ENCODE data around the gene FAM3A.

Gene FAM3A

DNA sequence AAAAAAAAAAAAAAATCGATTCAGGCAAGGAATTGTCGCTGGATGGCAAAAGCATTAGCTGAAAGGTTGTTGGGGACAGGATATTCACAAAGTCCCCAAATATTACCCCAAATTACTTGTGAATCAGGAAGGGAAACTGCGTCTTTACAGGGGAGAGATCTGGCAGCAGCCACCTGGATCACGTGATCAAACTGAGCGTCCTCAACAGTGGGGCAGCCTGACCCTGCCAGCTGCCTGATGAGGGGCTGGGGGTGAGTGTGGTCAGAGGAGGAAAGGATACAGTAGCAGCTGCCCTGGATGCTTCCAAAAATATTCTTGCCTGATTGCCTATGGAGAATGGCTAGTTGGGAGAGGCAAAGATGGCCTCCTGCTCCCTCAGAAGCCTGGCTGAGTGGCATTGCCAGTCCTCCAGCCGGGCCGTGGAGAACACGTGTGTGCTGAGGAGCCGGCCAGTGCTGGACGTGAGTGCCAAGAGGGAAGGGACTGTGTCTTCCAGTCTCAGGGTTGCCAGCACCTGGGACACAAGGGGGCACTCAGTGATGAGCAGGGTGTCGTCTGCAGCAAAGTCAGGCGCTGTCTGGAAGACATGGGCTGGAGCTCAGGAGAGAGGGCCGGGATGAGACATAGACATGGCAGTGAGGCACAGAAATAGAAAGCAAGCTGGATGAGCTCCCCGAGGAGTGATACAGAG is 34.0 kb downstream of the FAM3A start:
- H3K4me1 ChIP-seq (ENCODE audit: control insufficient read depth, insufficient read depth, low read length) = peaks cover 5% of the 10 kb centered on the region
- H3K27ac ChIP-seq (ENCODE audit: insufficient read depth, low read depth, low read length, poor library complexity, severe bottlenecking) = no peak overlapping the region
- WGBS, 2 experiments = 85 to 87% methylated on average over 14 of the region's 14 CpGs
- H3K27me3 ChIP-seq (ENCODE audit: control insufficient read depth, insufficient read depth, low read length, poor library complexity, severe bottlenecking) = peaks cover 4% of the 10 kb centered on the region
- no peaks in the 10 kb centered on the region for H3K36me3 ChIP-seq (ENCODE audit: control insufficient read depth, insufficient read depth, low read length)
- H3K9me3 ChIP-seq (ENCODE audit: control insufficient read depth, low read length) = no peaks in the 10 kb centered on the region
- H3K4me3 ChIP-seq (ENCODE audit: insufficient read depth, low read depth, low read length) = no peak overlapping the region

DNA sequence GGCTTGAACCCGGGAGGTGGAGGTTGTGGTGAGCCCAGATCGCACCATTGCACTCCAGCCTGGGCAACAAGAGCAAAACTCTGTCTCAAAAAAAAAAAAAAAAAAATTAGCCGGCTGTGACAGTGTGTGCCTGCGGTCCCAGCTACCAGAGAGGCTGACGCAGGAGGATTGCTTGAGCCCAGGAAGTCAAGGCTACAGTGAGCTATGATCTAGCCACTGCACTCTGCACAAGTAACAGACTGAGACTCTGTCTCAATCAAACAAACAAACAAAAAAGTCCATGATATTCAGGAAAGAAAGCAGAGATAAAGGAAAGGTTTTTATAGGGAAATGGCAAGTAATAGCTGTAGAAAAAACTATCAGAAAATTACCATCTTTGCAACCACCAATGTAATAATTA is 34.8 kb downstream of the FAM3A start:
- H3K36me3 ChIP-seq (ENCODE audit: control insufficient read depth, insufficient read depth, low read length) = no peaks in the 10 kb centered on the region
- peaks cover 5% of the 10 kb centered on the region for H3K4me1 ChIP-seq (ENCODE audit: control insufficient read depth, insufficient read depth, low read length)
- H3K27ac ChIP-seq (ENCODE audit: insufficient read depth, low read depth, low read length, poor library complexity, severe bottlenecking) = no peak overlapping the region
- no peaks in the 10 kb centered on the region for H3K9me3 ChIP-seq (ENCODE audit: control insufficient read depth, low read length)
- peaks cover 4% of the 10 kb centered on the region for H3K27me3 ChIP-seq (ENCODE audit: control insufficient read depth, insufficient read depth, low read length, poor library complexity, severe bottlenecking)
- H3K4me3 ChIP-seq (ENCODE audit: insufficient read depth, low read depth, low read length) = no peak overlapping the region
- WGBS, 2 experiments = 92% methylated on average over 3 to 4 of the region's 5 CpGs

DNA sequence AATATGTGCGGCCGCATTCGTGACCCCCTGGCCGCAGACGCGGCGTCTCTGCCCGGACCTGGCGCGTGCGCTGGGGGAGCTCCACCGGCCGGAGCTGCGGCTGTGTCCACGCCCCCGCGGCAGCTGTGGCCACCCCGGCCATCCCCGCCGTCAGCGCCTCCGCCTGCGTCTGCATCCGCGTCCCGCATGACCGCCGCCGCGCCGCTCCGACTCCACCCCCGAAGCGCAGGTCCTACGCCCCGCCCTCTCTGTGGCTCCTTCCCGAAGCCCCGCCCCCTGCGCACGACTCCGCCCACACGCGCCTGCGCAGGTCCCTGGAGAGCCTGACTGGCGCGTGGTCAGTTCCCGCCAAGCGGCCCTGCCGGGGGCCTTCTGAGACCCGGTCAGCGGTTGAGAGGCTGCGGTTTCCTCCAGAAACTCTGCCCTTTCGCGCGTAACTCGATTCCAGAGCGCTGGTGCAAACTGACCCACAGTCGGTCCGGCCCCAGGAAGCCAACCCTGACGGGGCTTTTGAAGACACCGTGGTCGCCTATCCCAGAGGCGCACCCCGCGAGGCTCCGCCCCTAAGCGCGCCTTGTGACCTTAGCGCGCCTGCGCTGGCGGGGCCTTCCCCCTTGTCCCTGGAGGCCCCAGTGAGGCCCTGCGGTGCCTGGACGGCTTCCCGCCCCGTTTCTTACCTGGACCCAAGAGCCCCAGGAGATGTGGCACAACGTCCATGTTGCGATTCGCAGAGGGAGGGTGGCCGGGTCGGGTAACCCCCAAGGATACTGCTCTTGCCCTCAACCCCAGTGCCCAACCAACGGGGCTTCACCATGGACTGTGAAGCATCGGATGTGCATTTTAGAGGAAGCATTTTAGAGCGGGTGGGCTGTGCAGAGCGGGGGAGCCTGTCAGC is 37.1 kb downstream of the FAM3A start, which contains the start of gene LAGE3:
LAGE3 (minus strand) TSS at position 554 of the 895 bp plus-strand sequence; CDS start at position 188, 366 bp downstream.
- no peaks in the 10 kb centered on the region for H3K9me3 ChIP-seq (ENCODE audit: control insufficient read depth, low read length)
- 8 to 10% methylated on average over 85 of the region's 85 CpGs for WGBS, 2 experiments
- peak within 1 kb of the TSS; percentile 39 for H3K4me3 ChIP-seq (ENCODE audit: insufficient read depth, low read depth, low read length)
- H3K4me1 ChIP-seq (ENCODE audit: control insufficient read depth, insufficient read depth, low read length) = no peaks in the 10 kb centered on the region
- H3K27me3 ChIP-seq (ENCODE audit: control insufficient read depth, insufficient read depth, low read length, poor library complexity, severe bottlenecking) = no peaks in the 10 kb centered on the region
- no peak within 1 kb of the TSS for H3K27ac ChIP-seq (ENCODE audit: insufficient read depth, low read depth, low read length, poor library complexity, severe bottlenecking)
- H3K36me3 ChIP-seq (ENCODE audit: control insufficient read depth, insufficient read depth, low read length) = no peaks in the 10 kb centered on the region

DNA sequence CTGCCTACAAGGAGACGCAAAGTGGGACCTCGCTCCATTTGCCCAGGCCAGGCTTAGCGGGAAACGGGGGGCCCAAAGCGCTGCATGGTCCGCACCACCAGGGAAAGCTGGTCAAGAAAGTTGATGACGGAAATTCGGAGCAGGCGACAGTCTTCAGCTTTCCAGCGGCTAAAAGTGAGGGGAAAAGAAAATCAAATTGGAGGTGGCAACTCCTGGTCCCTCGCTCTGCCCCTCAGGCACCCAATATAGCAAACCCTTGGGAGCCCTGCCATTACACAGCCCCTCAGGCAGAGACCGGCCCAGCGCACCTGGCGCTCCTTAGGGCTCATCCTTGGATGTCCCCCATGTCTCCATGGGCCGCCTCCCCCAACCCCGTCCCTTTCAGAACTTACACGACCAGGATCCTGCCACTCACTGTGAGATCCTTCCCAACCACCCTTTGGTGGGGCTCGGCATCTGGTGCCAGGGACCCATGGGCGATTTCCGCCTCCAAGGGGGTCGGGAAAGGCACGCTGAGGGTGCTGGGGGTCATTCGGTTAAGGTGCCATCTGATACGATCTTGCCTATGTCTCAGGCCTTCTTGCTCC is 38.0 kb downstream of the FAM3A start:
- Histone ChIP-seq H3K4me1 (ENCODE audit: control insufficient read depth, insufficient read depth, low read length) (no peaks in the 10 kb centered on the region), H3K9me3 (ENCODE audit: control insufficient read depth, low read length) (no peaks in the 10 kb centered on the region), H3K27me3 (ENCODE audit: control insufficient read depth, insufficient read depth, low read length, poor library complexity, severe bottlenecking) (no peaks in the 10 kb centered on the region), H3K4me3 (ENCODE audit: insufficient read depth, low read depth, low read length) (peak overlapping the region; percentile 39), H3K27ac (ENCODE audit: insufficient read depth, low read depth, low read length, poor library complexity, severe bottlenecking) (no peak overlapping the region), H3K36me3 (ENCODE audit: control insufficient read depth, insufficient read depth, low read length) (no peaks in the 10 kb centered on the region)
- 78% methylated on average over 24 of the region's 24 CpGs for WGBS, 2 experiments

DNA sequence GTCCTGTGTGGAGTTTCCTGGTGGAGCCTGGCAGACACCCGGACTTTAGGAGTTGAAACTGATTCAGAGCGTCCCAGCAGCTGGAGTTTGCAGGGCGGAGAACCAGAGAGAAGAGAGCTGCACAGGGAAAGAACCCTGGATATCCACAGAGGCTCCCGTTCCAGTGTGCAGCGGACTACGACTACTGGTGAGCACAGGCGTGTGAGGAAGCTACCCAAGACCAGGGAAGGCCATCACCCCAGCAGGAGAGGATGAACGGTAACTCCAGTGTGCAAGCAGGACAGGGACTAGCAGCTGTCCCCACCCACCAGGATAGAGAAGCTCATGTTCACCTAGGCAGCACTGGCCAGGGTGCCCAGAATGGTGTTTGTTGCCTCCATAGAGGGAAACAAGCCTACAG is 39.2 kb downstream of the FAM3A start:
- Histone ChIP-seq H3K9me3 (ENCODE audit: control insufficient read depth, low read length) (no peaks in the 10 kb centered on the region), H3K27me3 (ENCODE audit: control insufficient read depth, insufficient read depth, low read length, poor library complexity, severe bottlenecking) (no peaks in the 10 kb centered on the region), H3K36me3 (ENCODE audit: control insufficient read depth, insufficient read depth, low read length) (no peaks in the 10 kb centered on the region), H3K27ac (ENCODE audit: insufficient read depth, low read depth, low read length, poor library complexity, severe bottlenecking) (no peak overlapping the region), H3K4me1 (ENCODE audit: control insufficient read depth, insufficient read depth, low read length) (no peaks in the 10 kb centered on the region), H3K4me3 (ENCODE audit: insufficient read depth, low read depth, low read length) (no peak overlapping the region)
- WGBS, 2 experiments = 94 to 96% methylated on average over 8 of the region's 8 CpGs

DNA sequence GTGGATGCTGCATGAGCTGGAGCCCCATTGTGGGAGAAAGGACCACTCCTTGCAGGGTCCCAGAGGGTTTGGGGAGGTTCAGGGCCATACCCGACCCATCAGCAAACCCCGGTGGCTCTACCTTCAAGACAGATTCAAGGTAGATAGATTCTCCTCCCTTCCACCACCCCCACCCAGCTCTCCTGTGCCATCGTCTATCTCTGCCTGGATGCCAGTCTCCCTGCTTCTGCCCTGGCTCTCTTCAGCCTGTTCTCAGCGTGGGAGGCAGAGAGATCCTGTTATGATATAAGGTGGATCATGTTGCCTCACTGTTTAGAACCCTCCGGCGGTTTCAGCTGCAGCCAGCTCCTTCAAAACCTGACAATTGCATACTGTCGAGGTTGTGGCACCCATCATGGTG is 42.3 kb downstream of the FAM3A start:
- H3K27me3 ChIP-seq (ENCODE audit: control insufficient read depth, insufficient read depth, low read length, poor library complexity, severe bottlenecking) = no peaks in the 10 kb centered on the region
- 95 to 98% methylated on average over 7 of the region's 7 CpGs for WGBS, 2 experiments
- H3K4me1 ChIP-seq (ENCODE audit: control insufficient read depth, insufficient read depth, low read length) = no peaks in the 10 kb centered on the region
- no peaks in the 10 kb centered on the region for H3K36me3 ChIP-seq (ENCODE audit: control insufficient read depth, insufficient read depth, low read length)
- H3K27ac ChIP-seq (ENCODE audit: insufficient read depth, low read depth, low read length, poor library complexity, severe bottlenecking) = no peak overlapping the region
- H3K4me3 ChIP-seq (ENCODE audit: insufficient read depth, low read depth, low read length) = no peak overlapping the region
- H3K9me3 ChIP-seq (ENCODE audit: control insufficient read depth, low read length) = no peaks in the 10 kb centered on the region

DNA sequence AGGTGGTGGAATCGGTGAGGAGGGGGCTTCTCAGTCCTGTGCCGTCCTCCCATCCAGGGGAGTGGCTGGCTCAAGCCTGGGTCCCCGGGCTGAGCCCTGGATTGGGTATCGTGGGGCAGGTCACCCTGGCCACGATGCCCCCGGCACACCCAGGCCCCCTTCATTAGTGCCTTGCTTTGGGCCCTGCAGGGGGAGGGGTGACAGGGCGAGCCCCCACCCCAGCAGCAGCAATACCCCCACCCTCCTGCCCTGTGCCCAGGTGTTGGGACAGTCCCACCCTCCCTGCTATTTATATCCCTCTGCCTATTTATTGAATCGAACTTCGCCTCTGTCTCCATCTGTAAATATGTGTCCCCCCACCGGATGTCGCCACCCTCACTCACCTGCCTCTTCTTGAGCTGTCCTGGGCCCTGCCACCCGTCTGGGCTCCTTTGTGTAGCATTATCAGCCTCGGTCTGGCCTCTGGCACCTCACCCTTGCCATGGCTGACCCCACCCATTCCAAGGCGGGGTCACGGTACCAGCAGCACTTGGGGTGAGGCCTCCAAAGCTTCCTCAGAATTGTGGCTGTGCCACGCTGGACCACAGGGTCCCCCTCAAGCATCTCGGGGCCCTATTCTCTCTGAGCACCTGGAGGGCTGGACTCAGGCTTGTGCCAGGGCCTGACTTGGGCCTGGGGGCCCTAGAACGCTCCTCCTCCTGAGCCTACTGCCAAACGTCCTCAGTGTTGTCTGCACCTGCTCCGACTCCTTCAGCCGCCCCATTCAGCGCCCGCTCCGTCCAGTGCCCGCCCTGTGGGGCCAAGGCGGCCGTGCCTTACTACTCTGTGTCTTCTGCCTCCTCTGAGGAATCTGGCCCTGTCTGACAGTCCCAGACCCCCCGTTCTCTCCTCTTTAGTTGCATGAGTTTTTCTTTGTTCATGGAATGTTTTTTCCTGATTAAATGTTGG is 43.1 kb downstream of the FAM3A start:
- WGBS, 2 experiments = 90% methylated on average over 28 of the region's 28 CpGs
- H3K4me1 ChIP-seq (ENCODE audit: control insufficient read depth, insufficient read depth, low read length) = no peaks in the 10 kb centered on the region
- H3K36me3 ChIP-seq (ENCODE audit: control insufficient read depth, insufficient read depth, low read length) = no peaks in the 10 kb centered on the region
- no peaks in the 10 kb centered on the region for H3K9me3 ChIP-seq (ENCODE audit: control insufficient read depth, low read length)
- no peak overlapping the region for H3K4me3 ChIP-seq (ENCODE audit: insufficient read depth, low read depth, low read length)
- no peaks in the 10 kb centered on the region for H3K27me3 ChIP-seq (ENCODE audit: control insufficient read depth, insufficient read depth, low read length, poor library complexity, severe bottlenecking)
- H3K27ac ChIP-seq (ENCODE audit: insufficient read depth, low read depth, low read length, poor library complexity, severe bottlenecking) = no peak overlapping the region

DNA sequence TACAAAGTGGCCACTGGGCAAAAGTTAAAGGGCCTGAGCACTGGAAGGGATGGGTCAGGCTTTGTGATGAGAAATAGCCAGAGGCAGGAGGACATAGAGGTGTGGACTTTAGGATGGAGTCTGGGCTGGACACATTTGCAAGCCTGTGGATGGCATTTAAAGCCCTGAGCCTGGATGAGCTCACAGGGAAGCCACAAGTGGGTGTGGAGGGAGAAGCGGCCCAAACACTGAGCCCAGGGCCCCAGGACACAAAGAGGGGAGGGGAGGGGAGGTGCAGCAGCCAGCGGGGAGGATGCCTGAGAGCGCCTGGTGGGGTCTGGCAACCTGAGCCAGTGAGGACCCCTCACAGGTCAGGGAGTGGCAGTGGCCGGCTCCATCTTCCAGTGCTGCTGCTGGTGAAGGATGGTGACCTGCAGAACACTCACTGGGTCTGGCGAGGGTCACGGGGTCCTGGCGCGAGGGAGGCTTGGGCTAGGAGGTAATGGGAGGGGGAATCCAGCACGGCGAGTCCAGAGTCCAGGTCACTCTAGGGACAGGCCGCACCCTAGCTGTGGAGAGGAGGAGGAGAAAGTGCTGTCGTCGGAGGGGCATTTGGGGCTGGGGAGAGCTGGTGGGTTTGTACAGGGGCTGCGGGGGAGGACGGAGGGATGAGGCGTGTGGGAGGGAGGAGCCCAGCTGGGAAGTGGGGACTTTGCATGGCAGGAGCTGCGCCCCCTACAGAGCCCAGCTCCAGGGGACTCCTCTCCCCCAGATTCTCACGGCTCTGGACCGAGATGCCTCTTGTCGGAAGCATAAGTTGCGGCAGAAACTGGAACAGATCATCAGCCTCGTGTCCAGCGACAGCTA is 44.0 kb downstream of the FAM3A start:
- WGBS, 2 experiments = 91 to 92% methylated on average over 23 of the region's 23 CpGs
- no peaks in the 10 kb centered on the region for H3K4me1 ChIP-seq (ENCODE audit: control insufficient read depth, insufficient read depth, low read length)
- no peak overlapping the region for H3K4me3 ChIP-seq (ENCODE audit: insufficient read depth, low read depth, low read length)
- H3K27ac ChIP-seq (ENCODE audit: insufficient read depth, low read depth, low read length, poor library complexity, severe bottlenecking) = no peak overlapping the region
- H3K27me3 ChIP-seq (ENCODE audit: control insufficient read depth, insufficient read depth, low read length, poor library complexity, severe bottlenecking) = no peaks in the 10 kb centered on the region
- H3K36me3 ChIP-seq (ENCODE audit: control insufficient read depth, insufficient read depth, low read length) = no peaks in the 10 kb centered on the region
- H3K9me3 ChIP-seq (ENCODE audit: control insufficient read depth, low read length) = no peaks in the 10 kb centered on the region

DNA sequence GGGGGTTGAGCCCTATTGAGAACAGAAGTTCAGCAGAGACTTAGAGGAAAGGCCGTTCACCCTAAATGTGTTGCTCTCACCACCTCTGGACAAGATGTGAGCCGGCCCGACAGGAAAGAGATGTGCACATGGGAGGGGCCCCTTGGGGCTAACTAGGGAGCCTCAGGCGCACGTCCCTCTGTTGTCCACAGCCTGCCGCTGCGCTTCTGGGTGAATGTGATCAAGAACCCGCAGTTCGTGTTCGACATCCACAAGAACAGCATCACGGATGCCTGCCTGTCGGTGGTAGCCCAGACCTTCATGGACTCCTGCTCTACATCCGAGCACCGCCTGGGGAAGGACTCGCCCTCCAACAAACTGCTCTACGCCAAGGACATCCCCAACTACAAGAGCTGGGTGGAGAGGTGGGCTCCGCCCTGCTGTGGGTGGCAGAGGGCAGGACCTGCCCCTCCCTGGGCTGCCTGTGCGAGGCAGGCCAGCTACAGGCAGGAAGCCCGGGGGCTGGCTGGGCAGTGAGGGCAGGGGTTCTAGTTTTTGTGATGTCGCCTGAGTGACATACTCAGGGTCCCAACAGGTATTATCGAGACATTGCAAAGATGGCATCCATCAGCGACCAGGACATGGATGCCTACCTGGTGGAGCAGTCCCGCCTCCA is 45.0 kb downstream of the FAM3A start:
- WGBS, 2 experiments = 91% methylated on average over 23 of the region's 23 CpGs
- H3K4me3 ChIP-seq (ENCODE audit: insufficient read depth, low read depth, low read length) = no peak overlapping the region
- H3K9me3 ChIP-seq (ENCODE audit: control insufficient read depth, low read length) = no peaks in the 10 kb centered on the region
- H3K27ac ChIP-seq (ENCODE audit: insufficient read depth, low read depth, low read length, poor library complexity, severe bottlenecking) = no peak overlapping the region
- no peaks in the 10 kb centered on the region for H3K4me1 ChIP-seq (ENCODE audit: control insufficient read depth, insufficient read depth, low read length)
- H3K27me3 ChIP-seq (ENCODE audit: control insufficient read depth, insufficient read depth, low read length, poor library complexity, severe bottlenecking) = no peaks in the 10 kb centered on the region
- H3K36me3 ChIP-seq (ENCODE audit: control insufficient read depth, insufficient read depth, low read length) = no peaks in the 10 kb centered on the region
